GM12874 (cell line): Measurements from ENCODE around the gene MYO10.

Experiments used
- CTCF ChIP-seq: IDR thresholded peaks from 2 replicates; pipeline ENCODE4 v1.5.1; 2011; ENCODE audit warnings: low read depth, mild to moderate bottlenecking, control low read depth, low read length, moderate library complexity; ENCODE audit not compliant: insufficient read depth

MYO10 gene

GRCh38 chr5:16931334-16932110 is 4.6 kb downstream of the MYO10 start:
- no peak for TF ChIP-seq CTCF

- no peak for TF ChIP-seq CTCF
Observed at GRCh38 chr5:16930496-16930895, 5.6 kb downstream of the MYO10 start.

- no peak for TF ChIP-seq CTCF
Observed at GRCh38 chr5:16929831-16930230, 6.3 kb downstream of the MYO10 start.

GRCh38 chr5:16929347-16929746 is 6.7 kb downstream of the MYO10 start:
- TF ChIP-seq CTCF = no peak

GRCh38 chr5:16927613-16928012 is 8.5 kb downstream of the MYO10 start:
- TF ChIP-seq CTCF = no peak

GRCh38 chr5:16926417-16926816 is 9.7 kb downstream of the MYO10 start:
- TF ChIP-seq CTCF = no peak

GRCh38 chr5:16924206-16924605 is 11.9 kb downstream of the MYO10 start:
- no peak for TF ChIP-seq CTCF

GRCh38 chr5:16922430-16922829 is 13.7 kb downstream of the MYO10 start:
- TF ChIP-seq CTCF = no peak
